HepG2 (cell line): ENCODE data around the gene SNAI1. TPM values are rescaled to one million over a fixed set of nuclear protein-coding genes. Genes with fewer than 3 reads are reported as not detected.

Source experiments
- CEBPZ ChIP-seq: IDR thresholded peaks from 2 replicates; pipeline ENCODE4 v1.6.1; 2012; ENCODE audit warnings: low read length, improper control_type of control experiment
- EED ChIP-seq: sonication (generic); formaldehyde crosslinking; IDR thresholded peaks from 2 replicates; pipeline ENCODE4 v1.5.0; 2020; ENCODE audit warnings: mild to moderate bottlenecking, missing genetic modification reagents
- FOSL2 ChIP-seq: sonication (generic); formaldehyde crosslinking; IDR thresholded peaks from 2 replicates; pipeline ENCODE4 v1.4.0; 2020; ENCODE audit warnings: missing genetic modification reagents
- HMGXB4 ChIP-seq, 2 experiments: sonication (generic) in 1 of 2; formaldehyde crosslinking in 1 of 2; IDR thresholded peaks; 2 replicates each; pipeline versions ENCODE4 v1.4.0 to v1.6.1; 2018 to 2020; ENCODE audit warnings: missing genetic modification reagents in 2 of 2, borderline replicate concordance in 1 of 2, low read depth in 1 of 2, mild to moderate bottlenecking in 1 of 2, missing biosample characterization in 1 of 2
- KLF11 ChIP-seq: IDR thresholded peaks from 2 replicates; pipeline ENCODE4 v1.6.1; 2016; ENCODE audit warnings: missing compliant biosample characterization
- MAZ ChIP-seq, 2 experiments: sonication (generic) in 1 of 2; formaldehyde crosslinking in 1 of 2; IDR thresholded peaks; 2 replicates each; pipeline versions ENCODE4 v1.5.0 to v1.6.1; 2012 to 2020; ENCODE audit warnings: low read depth in 2 of 2, mild to moderate bottlenecking in 2 of 2, borderline replicate concordance in 1 of 2, improper control_type of control experiment in 1 of 2, low read length in 1 of 2, missing genetic modification reagents in 1 of 2, moderate library complexity in 1 of 2
- PHF21A ChIP-seq: sonication (generic); formaldehyde crosslinking; IDR thresholded peaks from 2 replicates; pipeline ENCODE4 v1.5.0; 2020; ENCODE audit warnings: mild to moderate bottlenecking, missing genetic modification reagents
- RNF2 ChIP-seq: fragments of 450-650 bp; conservative IDR thresholded peaks from 2 replicates; pipeline ENCODE4 v1.6.1; 2016; ENCODE audit warnings: low read depth
- SOX13 ChIP-seq, 3 experiments: fragments of 450-650 bp in 1 of 3; sonication (generic) in 1 of 3; formaldehyde crosslinking in 1 of 3; IDR thresholded peaks in 2 of 3; conservative IDR thresholded peaks in 1 of 3; 2 replicates each; pipeline versions ENCODE4 v1.5.0 to v1.6.1; 2016 to 2020; ENCODE audit warnings: antibody characterized with exemption in 1 of 3, mild to moderate bottlenecking in 1 of 3, missing compliant biosample characterization in 1 of 3, missing genetic modification reagents in 1 of 3, moderate library complexity in 1 of 3
- SP4 ChIP-seq: sonication (generic); formaldehyde crosslinking; IDR thresholded peaks from 2 replicates; pipeline ENCODE4 v1.8.1; 2023; ENCODE audit warnings: mild to moderate bottlenecking, missing genetic modification reagents
- SPEN ChIP-seq: sonication (generic); formaldehyde crosslinking; IDR thresholded peaks from 2 replicates; pipeline ENCODE4 v1.5.1; 2020; ENCODE audit warnings: low read depth, mild to moderate bottlenecking, missing genetic modification reagents
- THYN1 ChIP-seq: sonication (generic); formaldehyde crosslinking; IDR thresholded peaks from 2 replicates; pipeline ENCODE4 v1.8.1; 2023; ENCODE audit warnings: low read depth, mild to moderate bottlenecking, moderate library complexity, missing genetic modification reagents, borderline replicate concordance
- ZNF331 ChIP-seq: sonication (generic); formaldehyde crosslinking; IDR thresholded peaks from 2 replicates; pipeline ENCODE4 v1.4.0; 2020; ENCODE audit warnings: missing genetic modification reagents
- ZNF576 ChIP-seq: sonication (generic); formaldehyde crosslinking; IDR thresholded peaks from 2 replicates; pipeline ENCODE4 v1.4.0; 2020; ENCODE audit warnings: mild to moderate bottlenecking, missing genetic modification reagents
- ZNF687 ChIP-seq: sonication (generic); formaldehyde crosslinking; IDR thresholded peaks from 2 replicates; pipeline ENCODE4 v1.5.1; 2020; ENCODE audit warnings: mild to moderate bottlenecking, missing genetic modification reagents, moderate library complexity
- ZNF772 ChIP-seq: sonication (generic); formaldehyde crosslinking; IDR thresholded peaks from 2 replicates; pipeline ENCODE4 v1.5.0; 2020; ENCODE audit warnings: mild to moderate bottlenecking, missing genetic modification reagents
- ZNF781 ChIP-seq: sonication (generic); formaldehyde crosslinking; IDR thresholded peaks from 2 replicates; pipeline ENCODE4 v1.5.1; 2020; ENCODE audit warnings: borderline replicate concordance, mild to moderate bottlenecking, missing genetic modification reagents; ENCODE audit errors: not compliant biosample characterization
- ZNF788 ChIP-seq: sonication (generic); formaldehyde crosslinking; IDR thresholded peaks from 2 replicates; pipeline ENCODE4 v1.5.0; 2020; ENCODE audit warnings: mild to moderate bottlenecking, missing genetic modification reagents, borderline replicate concordance
- polyA plus RNA-seq, 8 experiments: library from polyadenylated mRNA; depleted of rRNA in 3 of 8; stranded (reverse) in 7 of 8; unstranded in 1 of 8; fragments of >200 nt; fragmentation: Illumina TruSeq in 4 of 8; extraction: Trizol in 4 of 8; gene quantifications; 2 replicates each; pipeline versions ENCODE4 v1.2.1 to v1.2.3, GENCODE V29; 2011 to 2016; ENCODE audit warnings: low read depth in 4 of 8, missing spikeins in 1 of 8, mixed read lengths in 1 of 8; ENCODE audit not compliant: insufficient read depth in 1 of 8
- total RNA-seq, 5 experiments: library from RNA; depleted of rRNA; stranded (reverse); fragments of >200 nt; fragmentation: Illumina TruSeq; extraction: Trizol; gene quantifications; 2 replicates each; pipeline ENCODE4 v1.2.3, GENCODE V29; 2016; ENCODE audit warnings: low read depth in 1 of 5

SNAI1 gene
- total and polyA plus RNA-seq, 2 of the 13 experiments (the other 11 are each of a cell fraction or from before 2014, with no cell fraction given): 1.3 to 1.4 TPM

GRCh38 chr20:49948809-49949507, 33.8 kb upstream of the SNAI1 start (continued):
- TF ChIP-seq HMGXB4 (CRISPR knock-in tag; IDR thresholded peaks at IDR 0.05; ENCODE audit: borderline replicate concordance in 1 of 2, low read depth in 1 of 2) (peak in 1 of 2 experiments; percentile 30; a peak in 1 of 4 replicates), ZNF788 (no peak), CEBPZ (no peak), PHF21A (peak; percentile 68), MAZ (IDR thresholded peaks at IDR 0.05; ENCODE audit: borderline replicate concordance, low read depth, low read length) (0 out of 2 replicates have a peak, but pooled peaks have one; percentile 46), MAZ (CRISPR knock-in tag; IDR thresholded peaks at IDR 0.05; ENCODE audit: low read depth) (no peak), SP4 (CRISPR knock-in tag) (no peak), SOX13 (IDR thresholded peaks at IDR 0.05) (no peak), SOX13 (CRISPR knock-in tag; conservative IDR thresholded peaks at IDR 0.05 in 1 of 2, IDR thresholded peaks at IDR 0.05 in 1 of 2) (peak in 1 of 2 experiments; percentile 7; a peak in 1 of 4 replicates), ZNF781 (no peak), SPEN (CRISPR knock-in tag) (peak; percentile 46; the same call in 1 of the 2 replicates), THYN1 (CRISPR knock-in tag) (no peak), ZNF687 (peak; percentile 69), FOSL2 (peak; percentile 86), ZNF331 (no peak), ZNF772 (CRISPR knock-in tag) (no peak), ZNF576 (CRISPR knock-in tag) (no peak), KLF11 (CRISPR knock-in tag) (no peak), EED (CRISPR knock-in tag) (no peak; the same call in 1 of the 2 replicates), RNF2 (no peak)
